Left lobe of liver (tissue), 2 donors: ENCODE data around the gene CYP27C1. TPM values are rescaled to one million over a fixed set of nuclear protein-coding genes. Genes with fewer than 3 reads are reported as not detected.

ENCODE experiments used
- ATAC-seq: fragments of 200-7000 bp; cut with Tn5 transposase; one replicate; pipeline ENCODE4 v1.9.1; 2020; ENCODE audit warnings: mild to moderate bottlenecking, moderate library complexity
- DNase-seq: peaks from one replicate; pipeline ENCODE4 v3.0.0-alpha.2; 2020; ENCODE audit warnings: low spot score
- total RNA-seq: library from RNA; stranded (reverse); gene quantifications from one replicate; pipeline ENCODE4 v1.2.1, GENCODE V29; 2021
- donor health status: DM: no; HTN: no; CAD: no; lungs with moderate emphysema.
- donor health status: DM: no; HTN: yes; CAD: no.

Gene CYP27C1
- total RNA-seq, 1 donor from 2014 or later = 0.05 TPM

DNA sequence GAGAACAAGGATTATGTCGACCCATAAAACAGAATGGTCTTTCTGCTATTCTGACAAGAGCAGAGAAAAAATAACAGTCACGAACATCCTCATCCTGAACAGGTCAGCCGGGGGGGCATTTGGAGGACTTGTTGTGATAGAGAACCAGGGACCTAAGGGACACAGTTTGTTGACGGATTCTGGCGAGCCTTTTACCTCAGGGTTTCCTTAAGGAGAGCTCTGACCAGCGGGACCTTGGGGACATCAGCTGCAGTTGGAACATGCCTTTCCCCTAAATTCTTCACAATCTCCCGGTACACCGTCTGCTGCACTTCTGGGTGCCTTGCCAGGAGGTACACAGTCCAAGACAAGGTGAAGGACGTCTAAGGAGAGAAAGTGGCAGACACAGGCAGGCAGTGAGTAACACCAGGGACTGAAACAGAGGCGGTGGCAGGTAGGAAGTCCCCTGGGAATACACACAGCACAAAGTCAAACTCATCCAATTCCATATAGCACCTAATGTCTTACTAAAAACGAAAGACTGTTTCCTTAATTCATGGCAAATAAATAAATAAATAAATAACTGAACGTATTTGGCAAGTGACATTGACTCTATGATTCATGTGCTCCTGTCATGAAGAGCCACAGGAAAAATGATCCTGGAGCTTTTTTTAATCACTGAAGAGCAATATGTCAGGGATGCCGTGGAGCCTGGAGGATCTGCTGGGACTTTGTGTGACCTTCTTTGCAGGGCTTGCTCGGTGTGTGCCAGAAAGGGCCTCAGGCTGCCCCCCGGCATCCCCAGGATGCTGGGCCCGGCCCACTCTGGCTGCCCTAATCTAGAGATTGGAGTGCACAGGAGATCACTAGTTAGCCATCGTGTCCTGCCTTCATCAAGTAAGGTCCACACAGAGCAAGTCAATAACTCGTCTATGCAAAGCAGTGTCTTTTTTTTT, 24.7 kb downstream of the CYP27C1 start:
- no peak for ATAC-seq
- DNase-seq = peak; percentile 35

DNA sequence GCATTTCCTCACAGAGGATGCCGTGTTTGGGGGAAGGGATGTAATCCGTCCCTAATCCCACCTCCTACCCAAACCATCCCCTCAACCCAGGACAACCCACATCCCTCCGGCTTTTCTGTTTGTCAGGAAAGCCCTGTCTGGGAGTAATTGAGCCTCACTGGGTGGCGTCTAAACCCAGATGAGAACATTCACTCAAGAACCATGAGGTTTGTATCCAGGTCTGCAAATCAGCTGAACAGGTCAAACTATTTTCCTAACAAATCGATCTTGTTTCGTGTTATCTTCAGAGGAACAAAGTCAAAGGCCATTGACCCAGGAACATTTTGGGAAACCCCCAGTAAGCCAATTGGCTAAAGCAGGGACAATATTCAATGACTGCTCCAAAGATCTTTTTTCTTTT, 25.7 kb downstream of the CYP27C1 start:
- peak; percentile 58 for DNase-seq
- ATAC-seq = peak; percentile 69

DNA sequence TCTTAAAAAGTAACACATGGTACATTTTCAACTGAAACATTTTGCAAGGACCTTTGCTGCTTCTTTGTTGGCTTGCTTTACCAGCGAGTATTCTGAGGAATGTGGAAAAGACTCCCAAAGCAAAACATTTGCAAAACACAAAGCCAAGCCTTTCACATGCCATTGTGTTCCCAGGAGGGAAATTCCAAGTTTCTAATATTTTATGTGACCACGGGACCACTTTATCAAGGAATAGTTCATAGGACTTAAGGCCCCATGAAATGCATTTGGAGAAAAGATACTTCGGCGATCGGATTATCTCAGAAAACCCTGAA, 26.2 kb downstream of the CYP27C1 start:
- peak; percentile 6 for ATAC-seq
- no peak for DNase-seq

DNA sequence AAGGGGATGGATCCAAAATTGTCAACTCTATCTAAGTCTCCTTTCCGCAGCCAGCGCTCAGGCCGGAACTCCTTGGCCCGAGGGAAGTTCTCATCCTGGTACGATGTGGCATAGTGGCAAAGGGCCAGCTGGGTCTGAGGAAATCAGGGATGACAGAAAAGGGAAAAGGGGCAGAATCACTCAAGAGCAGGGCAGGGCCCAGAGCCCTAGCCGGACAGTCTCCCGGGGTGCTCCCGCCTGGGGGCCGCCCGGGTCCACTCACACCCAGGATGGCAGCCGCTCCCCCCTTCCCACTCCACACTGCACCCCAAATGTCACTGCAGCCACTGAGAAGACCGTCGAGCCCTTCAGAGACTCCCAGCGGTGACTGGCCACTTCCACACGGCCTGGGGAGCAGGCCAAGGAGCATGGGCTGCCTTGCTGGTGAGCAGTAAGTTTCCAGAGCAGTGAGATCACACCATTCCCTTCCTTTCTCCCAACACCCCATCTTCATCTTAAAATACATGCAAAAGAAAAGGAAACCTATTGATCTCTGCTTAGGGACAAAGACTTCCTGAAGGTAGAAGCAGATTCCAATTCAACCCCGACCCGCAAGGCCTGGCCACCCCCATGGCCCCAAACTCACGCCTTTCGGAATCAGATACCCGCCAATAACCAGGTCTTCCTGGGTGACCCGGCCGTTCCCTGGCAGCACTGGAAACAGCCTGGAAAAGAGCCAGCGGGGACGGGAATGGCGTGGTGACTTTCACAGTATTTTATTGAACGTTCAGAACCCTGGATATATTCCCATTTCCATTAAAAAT, 26.7 kb downstream of the CYP27C1 start:
- DNase-seq (peak; percentile 83), ATAC-seq (peak; percentile 54)

DNA sequence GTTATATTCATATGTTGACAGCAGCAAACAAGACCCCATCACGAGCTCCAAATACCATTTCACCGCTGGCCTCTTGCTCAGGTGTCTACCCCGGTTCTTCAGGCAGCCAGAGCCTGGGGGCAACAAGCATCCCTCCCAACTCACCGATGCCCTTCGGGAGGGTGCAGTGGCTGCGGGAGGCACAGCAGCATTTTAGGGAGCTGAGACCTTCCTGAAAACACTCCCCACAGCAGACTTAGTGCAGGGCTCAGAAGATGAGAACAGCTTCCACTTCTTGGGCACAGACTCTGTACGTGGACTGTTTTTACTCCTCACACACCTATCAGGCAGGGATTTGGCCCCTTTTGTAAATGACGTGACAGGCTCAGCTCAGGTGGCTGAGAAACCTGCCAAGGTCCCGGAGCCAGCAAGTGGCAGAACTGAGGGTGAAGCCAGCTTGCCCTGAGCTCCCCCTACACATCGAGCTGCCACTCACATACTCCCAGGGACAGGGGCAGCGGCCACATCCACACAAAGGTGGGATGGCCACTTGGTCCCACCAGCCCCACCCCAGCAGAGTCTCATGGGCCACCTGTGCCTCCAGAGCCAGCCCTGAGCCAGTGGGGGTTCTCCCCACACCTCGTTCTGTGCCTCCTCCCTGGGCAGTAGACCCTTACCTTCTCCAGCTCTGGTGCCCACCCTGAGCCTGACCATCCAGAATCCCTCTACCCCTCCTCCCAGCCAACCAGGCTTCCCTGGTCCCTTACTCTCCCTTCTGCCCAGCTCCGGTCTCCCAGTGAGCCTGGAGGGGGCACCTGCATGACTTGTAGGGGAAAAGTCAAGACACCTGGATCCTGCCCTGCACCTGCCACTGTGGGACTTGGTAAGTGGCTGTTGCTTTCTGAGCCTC, 28.5 kb downstream of the CYP27C1 start:
- ATAC-seq (no peak), DNase-seq (no peak)

DNA sequence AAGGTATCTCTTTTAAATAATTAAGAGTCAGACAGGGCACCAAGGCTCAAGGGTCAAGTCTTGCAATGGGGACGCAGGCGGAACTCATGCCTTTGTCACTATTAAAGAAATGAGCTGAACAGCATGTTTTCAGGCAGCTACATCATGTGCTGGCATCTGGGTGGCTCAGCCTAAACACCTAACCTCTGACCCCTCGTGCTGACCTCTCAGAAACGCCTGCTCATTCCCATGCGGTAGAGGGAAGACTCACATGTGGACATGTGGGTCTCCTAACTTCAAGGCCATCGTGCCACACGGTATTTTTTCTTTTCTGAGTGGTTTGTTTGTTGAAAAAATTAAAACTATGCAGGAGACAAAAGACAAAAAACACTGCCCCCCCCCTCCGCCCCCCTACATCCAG, 31.3 kb downstream of the CYP27C1 start:
- ATAC-seq (no peak), DNase-seq (no peak)

DNA sequence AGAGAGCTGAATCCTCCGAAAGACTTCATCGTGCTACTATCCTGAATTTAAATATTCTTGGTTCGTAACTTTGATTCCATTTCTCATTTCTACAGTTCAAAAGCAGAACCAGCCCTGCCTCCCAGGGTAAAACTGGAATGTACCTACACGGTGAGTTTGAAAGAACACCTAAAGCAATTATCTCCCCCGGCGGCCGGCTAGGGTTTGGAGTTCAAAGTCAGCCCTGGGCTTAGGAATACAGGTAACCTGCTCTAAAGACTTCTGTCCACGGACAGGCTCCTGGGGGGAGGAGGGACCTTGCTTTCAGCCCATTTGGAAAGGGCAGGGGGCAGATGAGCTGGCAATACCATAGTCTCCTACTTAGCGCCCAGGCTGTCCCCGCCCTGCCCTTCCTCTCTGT, 32.3 kb downstream of the CYP27C1 start:
- no peak for ATAC-seq
- no peak for DNase-seq

DNA sequence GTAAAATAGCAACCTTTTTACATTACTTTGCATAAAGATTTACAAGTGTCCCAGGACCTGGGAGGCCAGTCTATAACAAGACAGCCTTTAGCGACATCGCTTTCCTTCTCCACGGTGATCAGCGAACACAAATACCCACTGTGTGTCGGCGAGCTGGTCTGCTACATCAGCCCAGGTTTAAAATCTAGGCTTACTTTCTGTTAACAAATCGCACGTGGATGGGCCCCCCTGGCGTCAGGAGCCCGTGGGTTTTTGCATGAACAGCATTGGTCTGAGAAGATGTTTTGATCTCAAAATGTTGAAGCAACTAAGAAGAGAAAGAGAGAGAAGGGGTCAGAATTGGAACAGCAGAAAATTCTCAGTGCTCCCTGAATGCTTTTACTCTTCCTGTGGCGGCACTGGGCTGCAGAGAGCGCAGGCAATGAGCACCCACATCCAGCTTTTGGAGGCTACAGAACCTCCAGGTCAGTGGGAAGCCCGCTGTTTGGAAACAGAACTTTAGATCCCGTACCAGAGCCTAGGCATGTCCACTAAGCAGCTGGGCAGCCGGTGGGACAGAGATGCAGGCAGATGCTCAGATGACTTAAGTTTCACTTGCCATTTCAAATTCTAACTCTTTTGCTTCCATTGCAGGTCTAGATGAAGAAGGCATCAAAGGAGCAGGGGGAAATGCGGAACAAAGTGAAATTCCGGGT, 32.9 kb downstream of the CYP27C1 start:
- DNase-seq = no peak

DNA sequence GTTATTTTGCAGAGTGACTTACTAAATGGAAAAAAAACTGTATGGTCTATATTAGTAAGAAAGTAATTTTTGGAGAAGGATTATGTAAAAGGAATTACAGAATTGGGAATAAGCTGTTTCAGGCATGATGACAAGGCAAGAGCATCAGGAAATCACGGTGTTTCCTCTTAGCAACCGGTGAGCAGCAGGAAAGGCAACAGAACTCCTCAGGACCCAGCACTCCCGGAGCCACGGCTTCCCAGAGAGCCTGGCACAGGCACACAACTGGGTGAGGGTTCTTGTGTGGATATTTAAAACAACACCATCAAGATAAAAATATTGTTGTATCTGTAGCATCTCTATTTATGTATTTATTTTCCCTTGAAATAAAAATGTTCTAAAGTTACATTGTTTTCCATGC, 34.4 kb downstream of the CYP27C1 start:
- DNase-seq (no peak), ATAC-seq (no peak)

More for the DNA sequence above, 32.9 kb downstream of the CYP27C1 start:
- no peak for ATAC-seq

DNA sequence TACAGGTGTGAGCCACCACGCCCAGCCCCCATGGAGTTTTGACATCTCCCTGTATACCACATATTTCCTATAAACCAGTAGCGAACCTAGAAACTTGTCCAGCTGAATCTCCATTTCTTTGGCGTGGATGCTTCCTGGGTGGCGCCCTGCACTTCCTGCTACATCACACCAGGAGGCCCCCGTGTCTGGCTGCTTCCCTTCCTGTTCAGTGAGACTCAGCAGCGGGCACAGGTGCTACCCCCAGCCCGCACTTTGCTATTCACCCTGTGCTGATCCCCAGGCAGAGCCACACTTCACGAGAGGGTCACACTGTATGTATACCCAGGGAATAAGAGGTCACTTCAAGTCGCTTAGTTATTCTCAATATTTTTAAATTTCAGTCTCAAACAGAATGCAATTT, 35.0 kb downstream of the CYP27C1 start:
- ATAC-seq (no peak), DNase-seq (peak; percentile 40)

DNA sequence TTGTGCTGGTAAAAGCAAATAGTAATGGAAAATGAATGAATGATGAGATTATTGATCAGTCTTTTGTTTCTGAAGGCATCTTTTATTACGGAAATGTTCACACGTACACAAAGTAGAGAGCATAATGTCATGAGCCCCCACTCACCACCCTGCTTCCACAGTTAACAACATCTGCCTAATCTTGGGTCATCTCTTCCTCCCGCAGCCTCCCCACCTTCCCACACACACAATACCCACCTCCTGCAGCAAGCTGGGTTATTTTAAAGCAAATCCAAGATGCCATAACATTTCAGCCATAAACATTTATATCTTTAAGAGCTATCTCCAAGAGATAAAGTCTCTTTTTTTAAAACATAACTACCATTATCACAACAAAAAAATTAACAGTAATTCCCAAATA, 36.3 kb downstream of the CYP27C1 start:
- DNase-seq = peak; percentile 5
- no peak for ATAC-seq

DNA sequence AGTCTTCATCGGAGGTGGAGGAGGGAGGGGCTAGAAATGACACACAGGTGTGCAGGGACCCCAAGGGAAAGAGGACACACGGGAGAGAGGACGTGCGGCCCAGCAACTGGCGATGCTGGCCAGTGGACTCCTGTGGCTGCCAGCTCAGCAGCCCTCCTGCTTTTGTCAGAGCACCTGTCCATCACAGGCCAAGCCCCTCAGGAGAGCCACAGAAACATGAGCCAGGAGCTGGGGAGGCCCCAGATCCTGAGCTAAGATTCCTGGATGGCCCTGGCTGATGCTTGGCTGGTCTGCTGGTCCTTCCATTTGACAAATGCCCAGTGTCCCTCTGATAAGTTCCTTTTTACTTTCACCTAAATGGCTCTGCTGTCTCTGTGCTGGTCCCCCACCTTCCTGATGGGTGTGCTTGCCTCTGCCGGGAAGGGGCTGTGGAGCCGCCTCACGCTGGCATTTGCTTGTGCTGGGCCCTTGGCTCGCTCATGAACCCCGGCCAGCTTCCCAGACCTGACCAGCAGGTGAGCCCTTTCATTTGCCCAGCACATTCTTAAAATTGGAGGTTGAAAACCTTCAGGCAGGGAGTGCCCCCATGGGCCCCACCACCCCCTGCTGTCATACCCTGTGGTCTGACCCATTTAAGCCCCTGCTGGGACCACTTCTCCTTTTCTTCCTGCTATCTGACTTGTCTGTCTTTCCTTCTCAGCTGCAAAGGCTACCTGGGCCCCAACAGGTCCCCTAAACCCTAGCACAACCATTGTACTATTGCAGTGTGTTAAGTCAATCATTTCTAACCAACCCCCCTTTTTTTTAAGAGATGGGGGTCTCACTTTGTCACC, 37.3 kb downstream of the CYP27C1 start:
- ATAC-seq = no peak
- DNase-seq = peak; percentile 27

DNA sequence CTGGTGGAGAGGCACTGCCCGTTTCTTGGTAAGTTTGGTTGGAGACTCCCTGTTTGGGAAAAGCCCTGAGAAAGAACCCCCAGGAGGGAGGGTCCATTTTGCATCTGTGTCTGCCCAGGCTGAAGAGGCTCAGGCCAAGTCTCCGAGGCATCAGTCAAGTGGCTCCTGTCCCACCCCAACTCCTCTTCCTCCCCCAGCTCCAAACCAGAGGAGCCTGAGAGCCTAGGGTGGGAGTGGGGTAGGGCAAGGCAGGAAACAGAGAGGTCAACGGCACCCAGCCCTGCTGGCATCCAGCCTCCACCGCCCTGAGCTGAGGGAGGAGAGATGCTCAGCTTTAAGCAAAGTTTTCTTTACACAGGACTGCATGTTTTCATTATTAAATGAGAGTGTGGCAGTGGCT, 38.2 kb downstream of the CYP27C1 start:
- ATAC-seq = no peak

DNA sequence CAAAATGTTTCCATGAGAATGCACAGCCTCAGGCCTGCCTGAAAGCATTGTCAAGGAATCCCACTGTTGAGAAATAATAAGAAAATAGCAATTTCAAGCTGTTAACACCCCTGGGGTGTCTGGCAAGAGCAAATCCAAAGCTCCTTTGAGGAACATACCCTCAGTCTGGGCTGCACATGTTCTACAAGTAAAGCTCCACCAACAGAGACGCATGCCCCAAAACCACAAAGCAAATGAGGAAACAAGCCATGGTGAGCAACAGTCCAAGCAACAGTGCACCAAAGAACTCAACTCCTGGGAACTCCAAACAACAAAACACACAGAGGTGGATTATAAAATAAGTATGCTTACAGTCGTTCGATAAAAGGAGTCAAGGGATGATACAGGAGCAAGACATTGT, 40.3 kb downstream of the CYP27C1 start:
- peak; percentile 22 for DNase-seq
- ATAC-seq = no peak

More for the DNA sequence above, 38.2 kb downstream of the CYP27C1 start:
- peak; percentile 14 for DNase-seq

DNA sequence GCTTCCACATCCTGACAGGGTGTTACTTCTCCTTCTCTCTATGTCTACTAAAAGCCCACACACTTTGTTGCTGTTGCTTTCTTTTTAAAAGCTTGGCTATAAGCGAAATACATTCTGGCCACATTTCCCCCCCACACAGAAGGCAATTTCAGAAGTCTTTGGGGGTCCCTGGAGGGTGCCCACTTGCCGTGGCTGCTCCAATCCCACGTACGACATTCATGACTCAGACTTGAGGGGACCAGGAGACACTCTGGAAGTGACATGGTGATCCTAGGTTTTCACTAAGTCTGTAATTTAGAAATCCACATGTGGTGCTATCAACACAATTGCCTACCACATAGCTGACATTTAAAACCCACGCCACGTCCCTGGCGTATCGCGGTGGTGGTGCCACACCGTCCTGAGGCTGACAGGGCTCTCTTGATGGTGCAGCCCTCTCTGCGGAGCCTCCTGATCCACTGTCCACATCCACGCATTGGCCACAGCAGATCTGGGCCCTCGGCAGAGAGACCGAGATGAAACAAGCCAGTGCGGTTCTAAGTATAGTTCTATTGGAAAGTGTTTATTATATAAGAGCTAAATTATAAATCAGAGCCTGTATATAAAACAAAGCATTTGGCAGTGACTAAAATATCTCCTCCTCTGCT, 42.4 kb downstream of the CYP27C1 start:
- ATAC-seq (no peak), DNase-seq (no peak)

DNA sequence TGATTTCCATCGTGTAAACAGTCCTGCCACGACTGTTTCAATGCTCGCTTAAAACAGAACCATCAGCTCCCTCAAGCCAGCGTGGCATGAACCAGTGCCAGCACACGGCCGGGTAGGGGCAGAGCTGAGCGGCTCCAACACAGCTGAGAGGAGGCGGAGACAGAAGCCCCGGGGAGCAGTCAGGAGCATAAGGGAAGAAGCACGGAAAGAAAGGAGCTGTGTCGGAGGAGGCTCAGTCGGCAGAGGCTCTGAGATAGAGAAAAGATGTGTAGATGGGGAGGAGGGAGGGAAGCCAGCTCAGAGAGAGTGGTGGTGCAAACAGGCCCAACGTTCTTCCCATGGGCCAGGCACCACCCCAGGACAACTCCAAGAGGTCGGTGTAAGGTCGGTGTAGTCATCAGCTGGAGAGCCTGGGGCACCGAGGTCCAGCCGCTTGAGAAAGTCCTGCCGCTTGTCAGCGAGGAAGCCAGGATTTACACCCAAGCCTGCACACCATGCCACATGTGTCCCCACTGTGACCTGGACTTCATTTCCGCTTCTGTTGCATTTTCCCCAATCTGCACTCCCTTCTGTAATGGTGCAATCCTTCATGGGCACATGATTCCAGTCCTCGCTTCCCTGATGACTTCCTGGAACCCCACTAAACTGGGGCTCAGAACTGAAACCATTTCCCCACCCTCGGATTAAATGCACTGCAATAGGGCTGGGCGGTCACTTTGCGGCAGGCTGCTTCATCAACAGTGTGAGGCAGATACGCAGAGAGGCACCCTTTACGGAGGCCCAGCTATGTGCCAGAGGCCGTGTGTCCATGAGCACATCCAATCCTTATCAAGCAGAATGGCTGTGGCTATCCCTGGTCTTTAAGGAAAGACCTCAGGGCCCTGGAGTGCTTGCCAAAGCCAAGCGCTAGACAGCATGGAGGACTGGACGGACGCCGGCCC, 43.5 kb downstream of the CYP27C1 start:
- ATAC-seq (peak; percentile 42), DNase-seq (no peak)

DNA sequence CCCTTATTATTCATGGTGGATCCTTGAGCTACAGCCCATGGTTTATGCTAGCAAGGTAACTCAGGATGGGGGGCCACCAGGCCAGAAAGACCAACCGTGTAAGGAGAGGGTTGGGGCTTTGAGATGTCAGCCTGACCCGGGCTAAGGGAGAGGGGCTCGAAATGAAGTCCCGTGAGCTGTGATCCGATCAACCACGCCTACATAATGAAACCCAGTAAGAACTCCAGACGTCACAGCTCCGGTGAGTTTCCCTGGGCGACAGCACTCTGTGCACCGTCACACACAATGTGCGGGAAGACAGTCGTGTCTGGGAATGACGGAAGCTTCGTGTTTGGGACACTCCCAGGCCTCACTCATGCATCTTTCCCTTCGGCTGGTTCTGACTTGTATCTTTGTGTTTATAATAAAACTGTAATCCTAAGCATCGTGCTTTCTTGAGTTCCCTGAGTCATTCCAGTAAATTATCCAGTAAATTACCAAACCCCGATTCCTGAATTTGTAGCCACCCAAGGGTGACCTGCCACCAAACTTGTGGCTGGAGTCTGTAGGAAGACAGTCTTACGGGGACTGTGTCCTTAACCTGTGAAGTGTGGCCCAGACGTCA, 44.2 kb downstream of the CYP27C1 start:
- DNase-seq (no peak), ATAC-seq (no peak)
